WTC11 (cell line): ENCODE results near the gene EXOC6.

Experiments used
- ETV6 ChIP-seq: sonication (generic); formaldehyde crosslinking; IDR thresholded peaks from 2 replicates; pipeline ENCODE4 v1.8.1; 2022; ENCODE audit warnings: mild to moderate bottlenecking, missing genetic modification reagents
- MAX ChIP-seq: sonication (generic); formaldehyde crosslinking; IDR thresholded peaks from 2 replicates; pipeline ENCODE4 v1.8.0; 2022; ENCODE audit warnings: mild to moderate bottlenecking, missing genetic modification reagents
- NFYB ChIP-seq: sonication (generic); formaldehyde crosslinking; conservative IDR thresholded peaks from 2 replicates; pipeline ENCODE4 v1.8.0; 2022; ENCODE audit warnings: low read depth, missing genetic modification reagents
- TF ChIP-seq, protein P1 (sequence below): fragments of 200-600 bp; IDR thresholded peaks from 2 replicates; pipeline ENCODE4 v1.8.0; 2022; ENCODE audit warnings: antibody characterized with exemption
- TF ChIP-seq, protein P2 (sequence below): sonication (generic); formaldehyde crosslinking; IDR thresholded peaks from 2 replicates; pipeline ENCODE4 v1.8.1; 2022; ENCODE audit warnings: mild to moderate bottlenecking, moderate library complexity, missing genetic modification reagents

GRCh38 chr10:92849576-92850090, 1.3 kb downstream of the EXOC6 start:
- TF ChIP-seq, protein P1, sequence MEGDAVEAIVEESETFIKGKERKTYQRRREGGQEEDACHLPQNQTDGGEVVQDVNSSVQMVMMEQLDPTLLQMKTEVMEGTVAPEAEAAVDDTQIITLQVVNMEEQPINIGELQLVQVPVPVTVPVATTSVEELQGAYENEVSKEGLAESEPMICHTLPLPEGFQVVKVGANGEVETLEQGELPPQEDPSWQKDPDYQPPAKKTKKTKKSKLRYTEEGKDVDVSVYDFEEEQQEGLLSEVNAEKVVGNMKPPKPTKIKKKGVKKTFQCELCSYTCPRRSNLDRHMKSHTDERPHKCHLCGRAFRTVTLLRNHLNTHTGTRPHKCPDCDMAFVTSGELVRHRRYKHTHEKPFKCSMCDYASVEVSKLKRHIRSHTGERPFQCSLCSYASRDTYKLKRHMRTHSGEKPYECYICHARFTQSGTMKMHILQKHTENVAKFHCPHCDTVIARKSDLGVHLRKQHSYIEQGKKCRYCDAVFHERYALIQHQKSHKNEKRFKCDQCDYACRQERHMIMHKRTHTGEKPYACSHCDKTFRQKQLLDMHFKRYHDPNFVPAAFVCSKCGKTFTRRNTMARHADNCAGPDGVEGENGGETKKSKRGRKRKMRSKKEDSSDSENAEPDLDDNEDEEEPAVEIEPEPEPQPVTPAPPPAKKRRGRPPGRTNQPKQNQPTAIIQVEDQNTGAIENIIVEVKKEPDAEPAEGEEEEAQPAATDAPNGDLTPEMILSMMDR, result no peak
- no peak for TF ChIP-seq MAX (CRISPR knock-in tag)
- TF ChIP-seq ETV6 (CRISPR knock-in tag), result no peak
- no peak for TF ChIP-seq NFYB (CRISPR knock-in tag)
- TF ChIP-seq, protein P2, sequence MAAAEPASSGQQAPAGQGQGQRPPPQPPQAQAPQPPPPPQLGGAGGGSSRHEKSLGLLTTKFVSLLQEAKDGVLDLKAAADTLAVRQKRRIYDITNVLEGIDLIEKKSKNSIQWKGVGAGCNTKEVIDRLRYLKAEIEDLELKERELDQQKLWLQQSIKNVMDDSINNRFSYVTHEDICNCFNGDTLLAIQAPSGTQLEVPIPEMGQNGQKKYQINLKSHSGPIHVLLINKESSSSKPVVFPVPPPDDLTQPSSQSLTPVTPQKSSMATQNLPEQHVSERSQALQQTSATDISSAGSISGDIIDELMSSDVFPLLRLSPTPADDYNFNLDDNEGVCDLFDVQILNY, result no peak
